Activated CD8-positive, alpha-beta memory T cell treated with anti-CD3 and anti-CD28 coated beads, Interleukin-2, amount 50 U/mL, for 4 hours (primary cell): ENCODE data around the gene FAT1.
"Not testable (repeated sequence)": the region's sequence is repeated elsewhere in the genome, so short reads cannot be mapped to it uniquely, and the experiment has no call there.

Experiments
- DNase-seq: peaks from one replicate; pipeline ENCODE4 v3.0.0-alpha.2; 2020

The FAT1 gene, protein sequence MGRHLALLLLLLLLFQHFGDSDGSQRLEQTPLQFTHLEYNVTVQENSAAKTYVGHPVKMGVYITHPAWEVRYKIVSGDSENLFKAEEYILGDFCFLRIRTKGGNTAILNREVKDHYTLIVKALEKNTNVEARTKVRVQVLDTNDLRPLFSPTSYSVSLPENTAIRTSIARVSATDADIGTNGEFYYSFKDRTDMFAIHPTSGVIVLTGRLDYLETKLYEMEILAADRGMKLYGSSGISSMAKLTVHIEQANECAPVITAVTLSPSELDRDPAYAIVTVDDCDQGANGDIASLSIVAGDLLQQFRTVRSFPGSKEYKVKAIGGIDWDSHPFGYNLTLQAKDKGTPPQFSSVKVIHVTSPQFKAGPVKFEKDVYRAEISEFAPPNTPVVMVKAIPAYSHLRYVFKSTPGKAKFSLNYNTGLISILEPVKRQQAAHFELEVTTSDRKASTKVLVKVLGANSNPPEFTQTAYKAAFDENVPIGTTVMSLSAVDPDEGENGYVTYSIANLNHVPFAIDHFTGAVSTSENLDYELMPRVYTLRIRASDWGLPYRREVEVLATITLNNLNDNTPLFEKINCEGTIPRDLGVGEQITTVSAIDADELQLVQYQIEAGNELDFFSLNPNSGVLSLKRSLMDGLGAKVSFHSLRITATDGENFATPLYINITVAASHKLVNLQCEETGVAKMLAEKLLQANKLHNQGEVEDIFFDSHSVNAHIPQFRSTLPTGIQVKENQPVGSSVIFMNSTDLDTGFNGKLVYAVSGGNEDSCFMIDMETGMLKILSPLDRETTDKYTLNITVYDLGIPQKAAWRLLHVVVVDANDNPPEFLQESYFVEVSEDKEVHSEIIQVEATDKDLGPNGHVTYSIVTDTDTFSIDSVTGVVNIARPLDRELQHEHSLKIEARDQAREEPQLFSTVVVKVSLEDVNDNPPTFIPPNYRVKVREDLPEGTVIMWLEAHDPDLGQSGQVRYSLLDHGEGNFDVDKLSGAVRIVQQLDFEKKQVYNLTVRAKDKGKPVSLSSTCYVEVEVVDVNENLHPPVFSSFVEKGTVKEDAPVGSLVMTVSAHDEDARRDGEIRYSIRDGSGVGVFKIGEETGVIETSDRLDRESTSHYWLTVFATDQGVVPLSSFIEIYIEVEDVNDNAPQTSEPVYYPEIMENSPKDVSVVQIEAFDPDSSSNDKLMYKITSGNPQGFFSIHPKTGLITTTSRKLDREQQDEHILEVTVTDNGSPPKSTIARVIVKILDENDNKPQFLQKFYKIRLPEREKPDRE (N-terminal part only)

DNA sequence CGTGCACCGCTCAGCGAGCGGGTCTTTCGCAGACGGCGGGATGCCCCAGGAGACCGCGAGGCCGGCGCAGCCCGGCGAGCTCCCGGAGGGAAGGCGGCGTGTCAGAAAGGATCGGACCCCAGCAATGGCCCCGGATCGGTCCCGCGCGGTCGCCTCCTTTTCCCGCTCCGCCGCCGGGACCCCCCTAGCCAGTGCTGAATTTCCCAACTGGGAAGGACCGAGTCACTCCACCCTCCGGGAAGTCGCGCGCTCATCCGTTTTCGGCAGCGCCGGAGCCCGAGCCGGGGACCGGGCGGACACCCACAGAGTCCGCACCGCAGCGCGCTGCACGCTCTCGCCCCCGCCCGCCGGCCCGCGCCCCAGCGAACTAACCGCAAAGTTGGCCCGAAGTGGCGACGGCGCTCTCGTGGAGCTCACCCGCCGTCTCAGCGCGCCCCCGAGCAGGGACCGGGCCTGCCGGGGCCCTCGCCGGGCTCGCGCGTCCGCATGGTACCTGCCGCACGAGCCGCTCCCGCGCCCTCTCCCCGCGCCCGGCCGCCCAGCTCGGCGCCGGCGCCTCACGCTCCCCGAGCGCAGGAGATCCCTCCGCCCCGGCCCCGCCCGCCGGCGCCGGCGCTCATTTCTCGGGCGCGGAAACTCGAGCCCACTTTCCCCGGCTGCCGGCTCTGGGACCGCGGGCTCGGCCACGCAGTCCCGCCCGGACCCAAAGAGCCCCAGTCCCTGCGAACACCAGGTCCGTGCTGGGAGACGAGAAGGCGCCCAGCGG is at the start of gene FAT1:
TSS of gene FAT1 (minus strand) at position 565 of the 766 bp plus-strand sequence. CDS start 14,029 bp downstream, outside the sequence.
- no peak for DNase-seq

DNA sequence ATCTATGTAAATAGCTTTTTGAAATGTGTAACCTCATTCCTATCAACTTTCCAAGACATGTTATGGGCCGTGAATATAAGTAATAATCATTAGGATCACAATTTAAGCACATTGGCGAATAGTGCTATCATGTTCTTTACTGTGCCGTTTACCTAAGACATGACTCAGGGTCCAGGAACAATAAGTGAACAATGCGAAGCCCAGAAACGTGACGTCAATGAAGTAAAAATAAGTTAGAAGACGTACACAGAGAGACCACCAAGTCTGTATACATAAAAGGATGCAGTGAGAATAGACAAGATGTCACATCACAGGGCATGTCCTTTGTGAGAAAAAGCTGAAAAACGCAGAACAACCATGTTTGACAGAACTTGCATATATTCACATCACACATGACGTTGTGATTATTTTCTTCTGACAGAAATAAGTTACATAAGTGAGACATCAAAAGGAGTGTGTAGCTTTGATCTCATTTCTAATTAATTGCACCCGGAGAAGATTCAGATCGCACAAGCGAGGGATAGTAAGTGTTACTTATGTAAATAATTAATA is 49.4 kb upstream of the FAT1 start:
- DNase-seq, result no peak

DNA sequence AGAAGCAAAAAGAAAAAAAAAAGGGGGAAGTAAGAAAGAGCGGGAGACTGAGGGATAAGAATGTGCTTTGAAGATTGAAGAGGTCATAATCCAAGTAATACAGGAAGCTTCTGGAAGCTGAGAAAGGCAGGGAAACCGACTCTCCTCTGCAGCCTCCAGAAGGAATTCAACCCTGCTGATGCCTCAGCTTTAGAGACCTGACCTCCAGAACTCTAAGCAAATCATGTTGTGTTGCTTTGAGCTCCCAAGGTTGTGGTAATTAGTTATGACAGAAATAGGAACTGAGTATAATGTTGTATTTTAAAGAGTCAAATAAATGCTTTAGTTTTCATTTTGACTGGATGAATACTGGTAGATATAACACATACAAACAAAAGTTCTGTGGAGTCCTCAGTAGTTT is 48.0 kb upstream of the FAT1 start:
- DNase-seq, result no peak

DNA sequence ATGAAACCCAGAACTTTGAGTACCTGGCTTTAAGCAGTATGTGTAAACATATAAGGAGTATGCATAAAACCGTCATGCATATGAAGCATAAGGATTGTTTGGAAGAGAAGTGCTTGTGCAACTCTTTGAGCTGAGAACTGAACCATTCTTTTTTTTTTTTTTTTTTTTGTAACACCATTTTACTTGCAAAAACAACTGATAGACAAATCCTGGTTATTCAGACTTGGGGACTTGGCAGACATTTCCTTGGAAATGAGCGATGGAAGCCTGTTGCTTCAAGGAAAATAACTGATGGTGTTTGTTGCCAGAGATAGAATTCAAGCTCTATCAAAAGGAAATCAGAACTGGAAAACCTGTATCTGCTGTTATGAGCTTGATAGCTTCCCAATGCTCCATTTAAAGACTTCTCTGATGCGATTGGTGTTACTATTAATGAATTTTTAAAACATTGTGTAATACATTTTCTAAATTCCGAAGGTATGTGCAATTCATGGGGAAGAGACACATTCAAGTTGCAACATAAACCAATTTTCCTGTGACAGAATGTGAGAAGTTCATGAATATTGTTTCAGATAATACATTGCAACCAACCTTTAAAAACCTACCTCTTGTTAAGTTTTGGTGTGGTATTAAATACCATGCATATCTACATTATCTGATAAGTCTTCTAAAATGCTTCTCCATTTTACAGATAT is 47.0 kb upstream of the FAT1 start:
- DNase-seq, result no peak

DNA sequence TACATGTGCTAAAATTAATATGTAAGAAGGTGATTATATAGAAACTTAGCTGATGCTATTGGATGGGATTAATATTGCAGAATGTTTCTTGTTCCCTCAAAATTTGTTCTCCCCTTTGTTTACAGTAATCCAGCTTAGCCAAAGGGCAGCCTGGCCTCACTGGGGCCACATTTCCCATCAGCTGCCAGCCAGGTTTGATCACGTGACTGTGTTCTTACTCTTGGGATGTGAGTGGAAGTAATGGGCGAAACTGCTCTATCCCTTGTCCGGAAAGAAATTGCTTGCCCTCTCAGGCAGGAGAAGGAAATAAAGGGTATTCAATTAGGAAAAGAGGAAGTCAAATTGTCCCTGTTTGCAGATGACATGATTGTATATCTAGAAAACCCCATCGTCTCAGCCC is 44.1 kb upstream of the FAT1 start:
- no peak for DNase-seq

DNA sequence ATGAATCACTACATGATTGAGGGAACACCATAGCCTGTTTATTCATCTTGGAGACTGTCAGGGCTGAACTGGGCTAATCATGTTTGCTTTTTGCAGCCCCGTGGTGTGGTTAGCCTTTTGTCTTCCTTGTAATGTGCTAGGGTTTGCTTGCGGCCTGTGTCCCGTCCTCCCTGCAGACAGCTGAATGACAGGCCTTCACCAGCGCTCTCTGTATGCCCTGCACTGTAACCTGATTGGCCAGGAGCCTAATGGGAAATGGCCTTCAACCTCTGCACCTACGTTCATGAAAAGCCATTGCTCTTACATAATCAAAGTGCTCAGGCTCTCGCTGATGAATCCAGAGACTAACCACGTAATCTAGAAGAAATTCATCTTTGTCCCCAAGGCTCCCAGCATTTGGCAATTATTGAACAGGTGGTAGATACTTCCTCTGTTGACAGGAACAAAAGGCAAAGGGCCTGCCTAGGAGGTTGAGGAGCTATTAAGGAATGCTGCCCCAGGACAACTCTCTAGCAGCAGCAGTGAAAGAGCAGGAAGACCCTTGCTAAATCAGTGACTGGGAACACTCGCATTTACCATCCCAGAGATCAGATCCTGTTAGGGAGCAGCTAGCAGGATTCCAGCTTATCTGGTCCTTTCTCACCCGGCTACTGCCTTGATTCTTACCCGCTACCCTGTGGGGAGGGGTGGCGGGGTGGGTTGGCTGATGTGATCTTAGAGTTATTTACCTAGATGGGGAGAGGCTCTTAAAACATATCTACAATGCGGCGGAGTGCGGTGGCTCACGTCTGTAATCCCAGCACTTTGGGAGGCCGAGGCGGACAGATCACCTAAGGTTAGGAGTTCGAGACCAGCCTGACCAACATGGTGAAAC is 42.3 kb upstream of the FAT1 start:
- DNase-seq, result no peak

DNA sequence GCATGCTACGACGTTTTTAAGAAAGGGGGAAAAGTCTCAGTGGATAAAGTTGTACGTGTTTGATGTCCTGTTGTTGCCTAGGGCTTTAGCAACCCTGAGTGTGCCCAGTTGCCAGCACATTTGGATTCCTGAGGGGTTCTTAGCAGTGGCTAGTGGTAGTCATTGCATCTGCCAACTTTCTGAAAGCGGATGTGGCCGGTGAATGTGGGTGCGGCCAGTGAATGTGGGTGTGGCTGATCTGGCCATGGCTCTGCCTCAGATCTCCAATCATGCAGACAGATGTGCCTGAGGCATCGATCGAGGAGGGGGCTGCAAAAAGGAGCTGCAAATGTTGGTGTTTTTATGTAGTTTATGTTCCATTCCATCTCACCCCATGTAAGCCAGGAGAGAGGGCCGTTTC is 41.5 kb upstream of the FAT1 start:
- DNase-seq, result no peak

DNA sequence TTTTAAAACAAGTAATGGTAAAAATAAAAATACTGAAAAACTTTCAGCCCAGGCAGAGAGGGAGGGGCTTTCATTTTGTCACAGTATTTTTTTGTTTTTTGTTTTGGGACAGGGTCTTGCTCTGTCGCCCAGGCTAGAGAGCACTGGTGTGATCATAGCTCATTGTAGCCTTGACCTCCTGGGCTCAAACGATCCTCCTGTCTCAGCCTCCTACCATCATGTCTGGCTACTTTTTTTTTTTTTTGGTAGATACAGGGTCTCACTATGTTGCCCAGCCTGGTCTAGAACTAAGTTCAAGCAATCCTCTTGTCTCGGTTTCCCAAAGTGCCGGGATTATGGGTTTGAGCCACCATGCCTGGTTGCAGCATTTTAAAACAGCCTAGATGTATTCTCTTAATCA is 40.8 kb upstream of the FAT1 start:
- DNase-seq, result no peak

DNA sequence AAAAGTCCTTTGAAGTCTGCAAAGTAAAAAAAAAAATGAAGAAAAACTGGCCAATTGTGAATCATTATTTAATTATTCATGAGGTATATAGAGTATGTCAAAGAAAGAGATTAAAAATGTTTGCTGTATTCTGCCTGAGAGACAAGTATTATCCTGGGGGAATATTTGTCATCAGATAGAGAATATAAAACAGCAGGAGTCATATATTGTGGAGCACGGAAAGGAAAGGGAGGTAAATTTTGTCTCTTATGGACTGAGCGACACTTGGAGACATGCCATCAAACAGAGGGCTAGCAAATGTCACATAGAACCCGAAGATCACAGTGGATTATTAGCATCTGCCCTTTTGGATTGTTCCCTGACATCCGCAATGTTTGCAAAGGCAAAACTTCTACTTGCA is 39.2 kb upstream of the FAT1 start:
- no peak for DNase-seq

DNA sequence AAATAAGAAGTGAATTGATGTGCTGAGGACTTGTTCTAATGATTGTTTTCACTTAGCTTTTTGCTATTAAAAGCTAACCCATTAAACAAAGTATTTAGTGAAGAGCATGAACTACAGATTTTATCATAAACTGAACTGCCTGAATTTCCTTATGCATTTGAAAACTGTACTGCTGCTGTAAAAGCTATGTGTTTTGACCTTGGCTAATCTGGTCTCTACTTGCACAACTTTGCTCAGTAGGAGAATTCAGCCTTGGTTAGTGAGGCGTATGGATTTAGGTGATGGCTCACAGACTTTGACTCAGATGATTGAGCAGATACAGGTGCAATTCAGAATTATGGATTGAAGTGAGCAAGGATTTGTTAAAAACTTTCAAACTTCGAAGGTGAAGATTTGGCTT is 38.7 kb upstream of the FAT1 start:
- no peak for DNase-seq

DNA sequence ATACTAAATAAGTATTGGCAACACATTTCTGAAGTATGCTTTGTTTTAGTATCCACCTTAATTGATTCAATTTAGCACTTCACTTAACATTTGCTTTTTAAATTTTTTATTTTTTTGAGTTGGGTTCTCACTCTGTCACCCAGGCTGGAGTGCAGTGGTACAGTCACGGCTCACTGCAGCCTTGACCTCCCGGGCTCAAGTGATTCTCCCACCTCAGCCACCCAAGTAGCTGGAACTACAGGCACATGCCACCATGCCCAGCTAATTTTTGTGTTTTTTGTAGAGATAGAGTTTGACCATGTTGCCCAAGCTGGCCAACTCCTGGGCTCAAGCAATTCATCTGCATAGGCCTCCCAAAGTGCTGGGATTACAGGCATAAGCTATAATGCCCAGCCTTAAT is 38.3 kb upstream of the FAT1 start:
- not testable (repeated sequence) for DNase-seq

DNA sequence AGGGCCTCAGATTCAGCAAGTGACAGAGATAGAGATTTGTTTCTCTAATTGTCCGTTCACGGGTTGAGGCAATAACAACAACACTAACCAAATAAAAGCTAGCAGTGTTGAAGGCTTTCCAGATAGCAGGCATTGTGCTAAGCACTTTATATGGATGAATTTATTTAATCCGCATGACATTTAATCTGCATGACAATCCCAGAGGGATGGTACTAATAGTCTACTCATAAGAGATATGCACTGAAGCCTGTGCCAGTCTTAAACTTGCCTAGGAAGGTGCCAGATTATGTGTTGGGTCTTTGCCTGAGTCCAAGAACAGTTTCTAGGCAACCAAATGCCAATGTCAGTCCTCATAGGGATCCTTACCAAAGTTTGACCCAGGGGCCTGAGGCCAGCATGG is 37.7 kb upstream of the FAT1 start:
- DNase-seq, result no peak

DNA sequence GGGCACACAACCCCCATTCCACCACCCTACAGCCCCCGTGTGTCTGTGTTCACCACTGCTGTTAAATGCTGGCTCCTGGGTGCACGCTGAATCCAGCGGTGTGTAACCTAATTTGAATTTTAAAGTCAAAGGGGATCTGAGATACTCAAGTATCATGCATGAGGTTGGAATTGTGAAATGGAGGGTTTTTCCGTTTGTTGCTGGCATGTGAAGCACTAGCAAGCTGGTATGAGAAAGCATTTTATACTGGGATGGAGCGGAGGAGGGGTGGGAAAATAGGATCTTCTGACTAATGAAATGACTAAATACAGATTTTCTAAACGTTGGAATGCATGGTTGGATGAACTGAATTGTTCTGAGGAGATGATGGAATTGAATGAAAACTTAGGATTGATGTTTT is 36.9 kb upstream of the FAT1 start:
- no peak for DNase-seq

DNA sequence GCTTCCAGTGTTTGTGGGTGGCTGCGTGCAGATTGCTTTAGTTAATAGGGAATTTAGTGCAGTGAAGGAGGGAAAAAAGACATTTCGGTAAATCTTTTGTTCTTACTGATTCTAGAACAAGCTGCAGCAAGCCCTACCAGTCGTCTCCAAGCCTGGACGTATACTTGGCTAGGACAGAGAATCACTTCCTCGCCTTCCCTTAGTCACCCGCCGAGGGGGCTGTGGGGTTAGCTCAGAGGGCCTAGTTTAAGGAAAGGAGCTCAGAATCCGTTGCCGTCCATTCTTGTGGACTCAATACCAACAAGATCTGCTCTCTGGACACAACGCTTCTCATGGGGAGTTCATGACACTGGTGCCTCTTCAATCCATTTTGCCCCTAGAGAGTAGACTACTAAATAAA is 36.3 kb upstream of the FAT1 start:
- no peak for DNase-seq

DNA sequence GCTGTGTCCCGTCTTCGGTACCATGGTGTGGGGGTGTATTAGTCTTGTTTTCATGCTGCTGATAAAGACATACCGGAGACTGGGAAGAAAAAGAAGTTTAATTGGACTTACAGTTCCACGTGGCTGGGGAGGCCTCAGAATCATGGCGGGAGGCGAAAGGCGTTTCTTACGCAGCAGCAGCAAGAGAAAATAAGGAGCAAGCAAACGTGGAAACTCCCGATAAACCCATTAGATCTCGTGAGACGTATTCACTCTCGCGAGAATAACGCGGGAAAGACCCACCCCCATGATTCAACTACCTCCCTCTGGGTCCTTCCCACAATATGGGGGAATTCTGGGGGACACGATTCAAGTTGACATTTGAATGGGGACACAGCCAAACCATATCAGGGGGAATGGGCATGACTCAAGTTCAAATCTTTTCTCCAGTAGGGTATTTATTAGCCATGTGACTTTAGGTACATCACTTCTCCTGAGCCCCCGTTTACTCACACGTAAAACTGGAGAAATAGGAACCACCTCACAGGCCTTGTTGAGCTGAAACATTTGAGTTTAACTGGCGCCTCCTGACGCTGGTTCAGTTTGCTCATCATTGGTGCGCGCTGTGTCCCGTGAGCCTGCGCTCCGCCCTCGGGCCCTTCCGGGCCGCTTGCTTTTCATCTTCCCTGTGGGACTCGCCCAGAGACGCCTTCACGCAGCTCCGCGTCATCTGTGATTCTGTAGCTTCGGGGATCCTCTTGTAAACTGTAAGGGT is 35.5 kb upstream of the FAT1 start:
- DNase-seq, result no peak

DNA sequence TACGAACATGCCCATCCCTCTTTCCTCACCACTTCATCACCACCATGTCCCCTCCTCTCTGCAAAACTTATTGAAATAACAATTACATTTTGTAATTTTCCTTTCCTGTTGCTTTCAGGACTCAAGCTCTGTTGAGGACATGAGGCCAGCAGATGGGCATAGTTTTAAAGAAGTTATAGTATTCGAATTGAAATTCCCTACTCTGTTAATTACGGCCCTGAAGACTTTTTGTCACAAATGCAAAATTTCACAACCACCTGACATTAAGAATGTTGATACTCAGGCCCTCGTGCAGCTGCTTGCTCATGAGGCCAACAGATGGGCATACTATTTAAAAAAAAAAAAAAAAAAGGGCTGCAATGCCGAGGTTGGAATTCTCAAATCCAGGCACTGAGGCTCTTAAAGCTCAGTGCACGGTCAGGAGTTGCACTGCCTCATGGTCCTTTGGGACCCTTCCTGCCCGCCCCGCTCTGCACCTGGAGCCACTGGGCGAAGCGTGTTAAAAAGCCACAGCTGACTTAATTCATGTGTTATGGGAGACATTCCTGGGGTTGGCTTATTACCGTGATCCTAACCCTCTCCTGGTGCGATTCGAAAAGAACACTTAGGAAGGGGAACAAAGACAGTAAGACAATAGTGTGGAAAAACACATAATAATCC is 34.2 kb upstream of the FAT1 start:
- no peak for DNase-seq

DNA sequence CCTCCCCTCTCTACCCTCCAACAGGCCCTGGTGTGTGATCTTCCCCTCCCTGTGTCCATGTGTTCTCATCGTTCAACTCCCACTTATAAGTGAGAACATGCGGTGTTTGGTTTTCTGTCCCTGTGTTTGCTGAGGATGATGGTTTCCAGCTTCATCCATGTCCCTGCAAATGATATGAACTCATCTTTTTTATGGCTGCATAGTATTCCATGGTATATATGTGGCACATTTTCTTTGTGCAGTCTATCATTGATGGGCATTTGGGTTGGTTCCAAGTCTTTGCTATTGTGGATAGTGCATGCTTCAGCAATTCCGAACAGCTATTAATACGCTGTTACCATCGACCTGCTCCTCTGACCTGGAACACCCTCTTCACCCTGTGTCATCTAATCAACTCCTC is 32.9 kb upstream of the FAT1 start:
- DNase-seq, result not testable (repeated sequence)

DNA sequence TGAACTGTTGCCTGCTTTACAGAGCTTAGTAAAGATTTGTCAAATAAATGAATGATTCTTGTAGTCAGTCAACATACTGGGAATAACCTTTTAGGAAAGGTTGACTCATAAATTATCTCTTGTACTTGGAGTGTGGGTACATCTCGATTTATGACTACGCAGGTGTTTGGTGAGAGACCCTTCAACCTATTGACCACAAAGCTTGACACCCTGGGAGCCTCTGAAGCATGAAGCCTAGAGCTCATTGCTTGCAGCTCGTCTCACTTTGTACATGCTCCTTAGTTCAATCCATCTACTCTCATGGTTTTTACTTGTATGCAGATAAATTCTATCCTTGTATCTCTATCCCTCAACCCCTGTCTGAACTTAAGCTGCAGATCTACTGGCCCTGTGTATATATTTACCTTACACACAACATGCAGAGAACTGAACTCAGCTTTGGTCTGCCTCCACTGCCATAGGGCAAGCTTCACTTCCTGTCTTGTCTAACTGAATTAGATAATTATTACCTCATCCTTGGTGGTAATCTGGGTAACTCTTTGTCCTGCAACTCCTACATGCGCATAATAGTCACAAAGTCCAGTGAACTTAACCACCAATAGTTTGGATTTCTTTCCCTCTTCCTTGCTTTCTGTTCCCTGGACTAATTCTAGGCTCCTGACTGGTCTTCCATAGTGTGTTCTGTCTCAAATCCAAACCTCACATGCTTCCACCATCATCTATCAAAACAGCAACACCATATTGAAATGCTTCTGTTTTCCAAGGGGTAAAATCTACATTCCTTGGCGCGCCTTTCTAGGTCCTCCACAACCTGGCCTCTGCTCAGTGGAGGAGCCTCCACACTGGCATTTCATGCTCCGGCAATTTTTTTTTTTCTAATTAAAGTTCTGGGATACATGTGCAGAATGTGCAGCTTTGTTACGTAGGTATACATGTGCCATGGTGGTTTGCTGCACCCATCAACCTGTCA is 32.2 kb upstream of the FAT1 start:
- DNase-seq, result no peak
